ENCODE data around the gene PCMTD2.

Gene PCMTD2

GRCh38 chr20:64253443-64253842 lies 2.1 kb upstream of the PCMTD2 start:
- H3K27ac ChIP-seq: no peak overlapping the region
- DNase-seq (ENCODE audit: low read depth, low spot score): no peak

- no peak overlapping the region for H3K27ac ChIP-seq
- no peak for DNase-seq (ENCODE audit: low read depth, low spot score)
Measured at GRCh38 chr20:64254156-64254555, 1.4 kb upstream of the PCMTD2 start.

- no peak for DNase-seq (ENCODE audit: low read depth, low spot score)
- H3K27ac ChIP-seq: peak overlapping the region; percentile 53
Measured at GRCh38 chr20:64254571-64255360, 782 bp upstream of the PCMTD2 start.

DNA sequence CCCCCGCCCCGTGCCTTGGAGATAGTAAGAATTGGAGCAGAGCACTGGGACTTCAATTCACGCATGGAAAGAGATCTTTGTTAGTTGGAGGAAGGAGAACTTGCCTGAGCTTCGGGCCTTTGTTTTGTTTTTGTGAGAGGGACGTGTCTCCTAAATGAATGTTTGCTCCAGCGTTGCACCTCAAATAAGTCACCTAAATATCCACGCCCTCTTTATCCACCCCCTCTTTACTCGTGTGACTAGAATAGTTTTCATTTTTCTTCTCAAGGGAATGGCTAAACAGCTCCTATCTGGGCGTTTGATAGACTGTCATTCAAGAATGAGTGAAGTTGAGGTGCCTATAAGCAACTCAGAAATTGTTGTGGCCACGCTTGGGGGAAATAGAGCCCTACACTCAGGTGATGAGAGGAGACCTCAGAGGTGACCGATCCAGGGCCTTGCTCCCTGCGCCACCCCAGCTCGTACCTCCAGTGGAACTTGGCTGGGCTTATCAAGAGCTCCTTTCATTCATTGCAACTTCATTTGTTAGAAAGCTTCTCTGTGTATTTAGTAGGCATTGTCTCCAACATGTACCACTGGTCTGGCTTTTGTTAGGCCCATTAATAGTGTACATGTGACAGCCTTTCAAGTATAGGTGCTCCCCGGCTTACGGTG lies 861 bp downstream of the PCMTD2 start:
- peak overlapping the region; percentile 53 for H3K27ac ChIP-seq
- DNase-seq (ENCODE audit: low read depth, low spot score): no peak

- no peak overlapping the region for H3K27ac ChIP-seq
- DNase-seq (ENCODE audit: low read depth, low spot score): no peak
Measured at GRCh38 chr20:64257107-64257757, 1.7 kb downstream of the PCMTD2 start.

DNA sequence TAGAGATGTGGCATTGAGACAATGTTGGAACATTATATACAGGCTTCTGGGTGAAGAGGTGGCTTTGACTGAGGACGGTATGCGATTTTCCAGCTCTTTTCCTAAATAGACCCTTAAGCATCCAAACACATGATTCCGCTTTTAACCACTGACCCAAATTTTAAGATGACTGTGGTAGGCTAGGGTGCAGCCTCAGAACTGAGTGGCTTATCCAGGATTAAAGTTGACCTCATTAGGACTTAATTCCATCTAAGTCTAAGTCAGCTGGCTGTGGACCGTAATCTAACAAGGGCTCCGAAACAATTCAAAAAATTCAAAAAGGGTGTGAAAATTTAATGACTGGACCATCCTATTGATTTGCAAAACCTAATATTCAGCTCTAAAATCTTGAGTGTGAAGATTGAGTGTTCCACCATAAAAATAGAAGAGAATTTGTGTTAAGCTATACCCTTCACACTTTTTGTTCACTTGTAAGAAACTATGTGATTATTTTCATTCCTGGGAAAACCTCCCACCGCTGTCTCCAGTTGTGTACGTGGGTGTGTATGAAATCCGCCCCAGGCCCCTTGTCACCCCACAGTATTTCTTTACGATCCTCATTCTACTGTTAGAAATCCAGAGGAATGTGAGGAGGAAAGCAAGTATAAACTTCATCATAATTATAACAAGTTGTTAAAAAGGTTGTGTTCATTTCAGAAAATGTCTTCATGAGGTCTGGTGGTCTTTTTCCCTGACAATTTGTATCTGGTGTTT lies 2.7 kb downstream of the PCMTD2 start:
- no peak overlapping the region for H3K27ac ChIP-seq
- no peak for DNase-seq (ENCODE audit: low read depth, low spot score)

GRCh38 chr20:64260239-64260638 lies 4.7 kb downstream of the PCMTD2 start:
- DNase-seq (ENCODE audit: low read depth, low spot score): no peak
- no peak overlapping the region for H3K27ac ChIP-seq

DNA sequence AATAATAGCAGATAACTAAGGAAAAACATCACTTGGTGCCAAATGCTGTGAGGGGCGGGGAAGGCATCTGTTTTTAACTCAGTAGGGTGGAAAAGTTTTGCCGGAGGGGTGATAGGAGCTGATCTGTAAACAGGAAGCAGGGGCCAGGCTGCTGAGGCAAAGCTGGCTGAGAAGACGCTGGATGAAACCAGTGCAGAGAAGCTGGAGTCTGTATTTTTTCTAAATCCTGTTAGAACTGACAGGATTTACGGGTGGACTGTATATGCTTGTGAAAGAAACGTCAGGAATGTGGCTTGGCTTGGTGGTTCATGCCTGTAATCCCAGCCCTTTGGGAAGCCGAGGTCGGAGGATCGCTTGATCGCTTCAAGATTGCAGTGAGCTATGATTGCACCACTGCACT lies 5.6 kb downstream of the PCMTD2 start:
- DNase-seq (ENCODE audit: low read depth, low spot score): no peak

GRCh38 chr20:64264091-64264490 lies 8.5 kb downstream of the PCMTD2 start:
- H3K27ac ChIP-seq: no peak overlapping the region
- no peak for DNase-seq (ENCODE audit: low read depth, low spot score)

More for the DNA sequence above, 5.6 kb downstream of the PCMTD2 start:
- H3K27ac ChIP-seq: no peak overlapping the region

GRCh38 chr20:64265201-64265600 lies 9.7 kb downstream of the PCMTD2 start:
- H3K27ac ChIP-seq: no peak overlapping the region
- no peak for DNase-seq (ENCODE audit: low read depth, low spot score)

DNA sequence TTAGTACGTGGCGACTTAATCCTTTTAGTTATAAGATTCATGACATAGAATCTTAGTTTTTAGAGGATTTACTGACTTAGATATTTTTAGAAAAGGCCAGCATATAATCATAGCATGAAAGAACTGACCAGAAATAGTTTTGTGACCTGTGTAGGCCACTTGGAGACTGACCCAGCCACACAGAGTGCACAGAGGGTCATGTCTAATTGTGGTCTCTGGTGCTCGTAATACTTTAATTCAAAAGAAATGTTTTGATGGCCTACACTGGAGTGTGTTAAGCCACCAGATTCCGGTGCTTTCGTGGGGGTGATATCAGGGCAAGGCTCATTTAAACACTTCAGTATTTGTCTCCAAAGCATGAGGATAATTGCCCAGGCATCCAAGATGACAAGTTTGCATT lies 11.4 kb downstream of the PCMTD2 start:
- H3K27ac ChIP-seq: no peak overlapping the region
- no peak for DNase-seq (ENCODE audit: low read depth, low spot score)

GRCh38 chr20:64268174-64268573 lies 12.6 kb downstream of the PCMTD2 start:
- no peak overlapping the region for H3K27ac ChIP-seq
- no peak for DNase-seq (ENCODE audit: low read depth, low spot score)

DNA sequence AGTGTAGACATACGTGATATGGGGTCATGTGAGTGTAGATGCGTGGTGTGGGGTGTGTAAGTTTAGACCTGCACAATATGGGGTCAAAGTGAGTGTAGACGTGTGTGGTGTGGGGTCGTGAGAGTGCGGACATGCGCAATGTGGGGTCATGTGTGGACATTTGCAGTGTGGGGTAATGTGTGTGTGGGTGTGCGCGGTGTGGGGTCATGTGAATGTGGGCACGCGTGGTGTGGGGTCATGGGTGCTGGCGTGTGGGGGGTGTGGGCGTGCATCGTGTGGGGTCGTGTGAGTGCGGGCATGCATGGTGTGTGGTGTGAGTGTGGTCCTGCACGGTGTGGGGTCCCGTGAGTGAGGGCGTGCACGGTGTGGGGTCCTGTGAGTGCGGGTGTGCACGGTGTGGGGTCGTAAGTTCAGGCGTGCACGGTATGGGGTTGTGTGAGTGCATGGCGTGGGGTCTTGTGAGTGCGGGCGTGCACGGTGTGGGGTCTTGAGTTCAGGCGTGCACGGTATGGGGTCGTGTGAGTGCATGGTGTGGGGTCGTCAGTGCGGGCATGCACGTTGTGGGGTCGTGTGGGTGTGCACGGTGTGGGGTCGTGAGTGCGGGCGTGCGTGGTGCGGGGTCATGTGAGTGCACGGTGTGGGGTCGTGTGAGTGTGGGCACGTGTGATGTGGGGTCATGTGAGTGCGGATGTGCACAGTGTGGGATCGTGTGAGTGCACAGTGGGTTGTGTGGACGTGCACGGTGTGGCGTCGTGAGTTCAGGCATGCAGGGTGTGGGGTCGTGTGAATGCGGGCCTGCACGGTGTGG lies 14.3 kb downstream of the PCMTD2 start:
- DNase-seq (ENCODE audit: low read depth, low spot score): no peak
- no peak overlapping the region for H3K27ac ChIP-seq

DNA sequence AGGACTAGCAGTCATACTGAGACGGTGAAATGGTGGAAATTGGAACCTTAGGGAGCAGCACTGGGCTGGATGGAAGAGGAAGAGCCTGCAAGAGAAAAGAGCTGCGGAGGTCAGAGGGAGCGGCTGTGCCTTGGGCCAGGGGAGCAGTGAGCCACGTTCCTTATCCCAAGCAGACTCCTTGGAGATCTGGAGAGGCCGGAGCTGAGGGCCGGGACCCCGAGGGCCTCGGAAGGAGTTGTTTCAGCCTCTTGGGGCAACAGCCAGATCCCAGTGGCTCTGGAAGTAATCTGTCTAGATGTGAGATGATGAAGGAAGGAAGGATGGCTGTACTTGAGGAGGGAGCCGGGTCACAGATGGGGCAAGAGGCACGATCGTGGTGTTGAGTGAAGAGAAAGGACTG lies 16.1 kb downstream of the PCMTD2 start:
- no peak for DNase-seq (ENCODE audit: low read depth, low spot score)
- no peak overlapping the region for H3K27ac ChIP-seq

DNA sequence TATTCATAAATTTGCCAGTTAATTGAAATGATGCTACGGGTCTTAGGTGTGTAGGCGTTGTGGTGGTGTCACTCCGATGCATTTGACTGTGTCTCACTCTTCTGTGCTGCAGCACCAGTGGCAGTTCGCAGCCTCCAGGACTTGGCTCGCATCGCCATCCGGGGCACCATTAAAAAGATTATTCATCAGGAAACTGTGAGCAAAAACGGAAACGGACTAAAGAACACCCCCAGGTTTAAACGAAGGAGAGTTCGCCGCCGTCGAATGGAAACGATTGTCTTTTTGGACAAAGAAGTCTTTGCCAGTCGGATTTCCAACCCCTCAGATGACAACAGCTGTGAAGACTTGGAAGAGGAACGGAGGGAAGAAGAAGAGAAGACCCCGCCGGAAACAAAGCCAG lies 17.6 kb downstream of the PCMTD2 start:
- no peak for DNase-seq (ENCODE audit: low read depth, low spot score)
- no peak overlapping the region for H3K27ac ChIP-seq

DNA sequence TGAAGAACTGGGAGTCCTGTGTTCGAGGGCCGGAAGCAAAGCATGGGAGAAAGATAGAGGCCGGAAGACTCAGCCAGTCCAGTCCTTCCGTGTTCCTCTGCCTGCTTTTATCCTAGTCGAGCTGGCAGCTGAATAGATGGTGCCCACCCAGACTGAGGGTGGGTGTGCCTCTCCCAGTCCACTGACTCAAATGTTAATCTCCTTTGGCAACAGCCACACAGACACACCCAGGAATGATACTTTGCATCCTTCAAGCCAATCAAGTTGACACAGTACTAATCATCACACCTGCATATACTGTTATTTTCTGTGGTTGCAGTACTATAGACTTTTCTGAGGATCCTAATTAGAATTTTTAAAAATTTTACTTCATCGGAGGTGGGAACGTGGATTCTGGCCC lies 21.3 kb downstream of the PCMTD2 start:
- DNase-seq (ENCODE audit: low read depth, low spot score): no peak
- H3K27ac ChIP-seq: no peak overlapping the region

DNA sequence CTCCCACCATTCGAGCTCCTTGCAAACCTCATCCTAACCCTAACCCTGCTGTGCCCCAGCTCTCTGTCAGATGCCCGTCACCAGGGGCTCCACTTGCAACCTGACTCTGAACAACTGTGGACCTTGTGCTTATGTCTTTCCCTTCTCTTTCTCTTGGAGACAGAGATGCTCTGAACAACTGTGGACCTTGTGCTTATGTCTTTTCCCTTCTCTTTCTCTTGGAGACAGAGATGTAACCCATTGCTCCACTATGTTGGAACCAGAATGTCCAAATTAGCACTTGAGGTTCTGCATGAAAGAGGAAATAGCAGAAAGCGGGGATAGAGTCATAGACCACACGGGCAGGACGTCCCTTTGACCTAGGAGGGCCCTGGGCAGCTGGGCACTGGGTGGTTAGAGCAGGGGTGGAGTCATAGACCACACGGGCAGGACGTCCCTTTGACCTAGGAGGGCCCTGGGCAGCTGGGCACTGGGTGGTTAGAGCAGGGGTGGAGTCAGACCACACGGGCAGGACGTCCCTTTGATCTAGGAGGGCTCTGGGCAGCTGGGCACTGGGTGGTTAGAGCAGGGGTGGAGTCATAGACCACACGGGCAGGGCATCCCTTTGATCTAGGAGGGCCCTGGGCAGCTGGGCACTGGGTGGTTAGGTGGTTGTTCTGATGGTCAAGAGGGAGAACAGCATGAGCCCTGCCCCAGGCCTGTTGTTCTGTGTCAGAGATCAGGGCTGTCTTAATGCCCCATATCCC lies 22.2 kb downstream of the PCMTD2 start:
- no peak for DNase-seq (ENCODE audit: low read depth, low spot score)
- H3K27ac ChIP-seq: no peak overlapping the region

- H3K27ac ChIP-seq: no peak overlapping the region
- DNase-seq (ENCODE audit: low read depth, low spot score): no peak
Measured at GRCh38 chr20:64278317-64278681, 22.8 kb downstream of the PCMTD2 start.

- no peak for DNase-seq (ENCODE audit: low read depth, low spot score)
- H3K27ac ChIP-seq: no peak overlapping the region
Measured at GRCh38 chr20:64279826-64280459, 24.4 kb downstream of the PCMTD2 start.

Measured in epithelial cell of prostate (primary cell).